ENCODE measurements around the gene RNF146. TPM values are rescaled to one million over a fixed set of nuclear protein-coding genes. Genes with fewer than 3 reads are reported as not detected.
A peak's percentile ranks its signal among the peaks of the same experiment; 100 is the strongest.

Gene RNF146
- total RNA-seq, 1 donor = 56.8 TPM

DNA sequence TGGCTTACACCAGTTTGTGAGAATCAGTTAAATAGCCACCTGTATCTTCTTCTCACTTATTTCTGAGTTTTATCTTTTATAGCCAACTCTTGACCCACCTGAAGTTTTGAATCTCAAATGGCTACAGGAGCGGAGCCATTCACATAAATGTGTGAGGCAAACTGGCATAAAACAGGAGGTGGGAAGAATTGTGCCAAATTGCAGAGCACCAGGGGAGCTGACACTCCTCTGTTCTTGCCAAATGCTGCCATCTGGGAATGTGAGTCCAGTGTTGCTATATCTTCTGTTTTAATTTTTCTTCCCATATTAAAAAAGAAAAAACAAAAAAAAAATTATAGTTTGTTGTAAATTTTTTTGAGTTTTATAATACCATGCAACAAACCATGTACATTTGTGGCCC, 17.0 kb upstream of the RNF146 start:
- Histone ChIP-seq H3K79me2 (ENCODE audit: insufficient read depth, low read length) (no peaks in the 10 kb centered on the region), H3K4me2 (ENCODE audit: insufficient read depth, low read length) (no peak overlapping the region), H2AFZ (ENCODE audit: low read length) (no peak overlapping the region), H3K4me1 (ENCODE audit: insufficient read depth, low read length) (no peaks in the 10 kb centered on the region), H3K9me3 (ENCODE audit: low read depth, low read length) (no peaks in the 10 kb centered on the region), H3K27ac (ENCODE audit: low read depth, low read length) (no peak overlapping the region), H4K20me1 (ENCODE audit: insufficient read depth, low read length) (no peaks in the 10 kb centered on the region), H3K27me3 (ENCODE audit: insufficient read depth, low read length) (no peaks in the 10 kb centered on the region), H3K4me3 (ENCODE audit: insufficient read depth, low read length) (no peak overlapping the region), H3K36me3 (ENCODE audit: insufficient read depth, low read length) (no peaks in the 10 kb centered on the region)
- no peak for DNase-seq (ENCODE audit: insufficient read length, low spot score, missing footprints)
- no peak for TF ChIP-seq CTCF (IDR thresholded peaks at IDR 0.05; ENCODE audit: extremely low read depth, low read depth, low read length)

DNA sequence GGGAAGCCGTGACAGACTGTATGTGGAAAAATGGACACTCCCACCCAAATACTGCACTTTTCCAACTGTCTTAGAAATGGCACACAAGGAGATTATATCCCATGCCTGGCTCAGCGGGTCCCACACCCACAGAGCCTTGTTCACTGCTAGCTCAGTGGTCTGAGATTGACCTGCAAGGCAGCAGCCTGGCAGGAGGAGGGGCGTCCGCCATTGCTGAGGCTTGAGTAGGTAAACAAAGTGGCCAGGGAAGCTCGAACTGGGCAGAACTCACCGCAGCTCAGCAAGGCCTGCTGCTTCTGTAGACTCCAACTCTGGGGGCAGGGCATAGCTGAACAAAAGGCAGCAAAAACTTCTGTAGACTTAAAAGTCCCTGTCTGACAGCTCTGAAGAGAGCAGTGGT, 11.4 kb upstream of the RNF146 start:
- Histone ChIP-seq H3K4me2 (ENCODE audit: insufficient read depth, low read length) (no peak overlapping the region), H3K9me3 (ENCODE audit: low read depth, low read length) (no peaks in the 10 kb centered on the region), H3K27ac (ENCODE audit: low read depth, low read length) (no peak overlapping the region), H3K27me3 (ENCODE audit: insufficient read depth, low read length) (no peaks in the 10 kb centered on the region), H3K4me3 (ENCODE audit: insufficient read depth, low read length) (no peak overlapping the region), H3K36me3 (ENCODE audit: insufficient read depth, low read length) (no peaks in the 10 kb centered on the region), H2AFZ (ENCODE audit: low read length) (no peak overlapping the region), H4K20me1 (ENCODE audit: insufficient read depth, low read length) (no peaks in the 10 kb centered on the region), H3K4me1 (ENCODE audit: insufficient read depth, low read length) (no peaks in the 10 kb centered on the region), H3K79me2 (ENCODE audit: insufficient read depth, low read length) (no peaks in the 10 kb centered on the region)
- no peak for DNase-seq (ENCODE audit: insufficient read length, low spot score, missing footprints)
- TF ChIP-seq CTCF (IDR thresholded peaks at IDR 0.05; ENCODE audit: extremely low read depth, low read depth, low read length) = no peak

GRCh38 chr6:127262896-127263295, 3.8 kb upstream of the RNF146 start:
- Histone ChIP-seq H4K20me1 (ENCODE audit: insufficient read depth, low read length) (peaks cover 5% of the 10 kb centered on the region), H3K27ac (ENCODE audit: low read depth, low read length) (no peak overlapping the region), H3K4me2 (ENCODE audit: insufficient read depth, low read length) (no peak overlapping the region), H3K36me3 (ENCODE audit: insufficient read depth, low read length) (no peaks in the 10 kb centered on the region), H2AFZ (ENCODE audit: low read length) (no peak overlapping the region), H3K4me3 (ENCODE audit: insufficient read depth, low read length) (no peak overlapping the region), H3K79me2 (ENCODE audit: insufficient read depth, low read length) (peaks cover 11% of the 10 kb centered on the region), H3K9me3 (ENCODE audit: low read depth, low read length) (no peaks in the 10 kb centered on the region), H3K4me1 (ENCODE audit: insufficient read depth, low read length) (no peaks in the 10 kb centered on the region), H3K27me3 (ENCODE audit: insufficient read depth, low read length) (peaks cover 3% of the 10 kb centered on the region)
- peak; percentile 3 for DNase-seq (ENCODE audit: insufficient read length, low spot score, missing footprints)
- TF ChIP-seq CTCF (IDR thresholded peaks at IDR 0.05; ENCODE audit: extremely low read depth, low read depth, low read length) = no peak

GRCh38 chr6:127263481-127263880, 3.2 kb upstream of the RNF146 start:
- no peak for DNase-seq (ENCODE audit: insufficient read length, low spot score, missing footprints)
- no peak overlapping the region for H2AFZ ChIP-seq (ENCODE audit: low read length)
- H3K27ac ChIP-seq (ENCODE audit: low read depth, low read length) = no peak overlapping the region
- H4K20me1 ChIP-seq (ENCODE audit: insufficient read depth, low read length) = peaks cover 9% of the 10 kb centered on the region
- H3K9me3 ChIP-seq (ENCODE audit: low read depth, low read length) = no peaks in the 10 kb centered on the region
- peaks cover 3% of the 10 kb centered on the region for H3K27me3 ChIP-seq (ENCODE audit: insufficient read depth, low read length)
- no peaks in the 10 kb centered on the region for H3K36me3 ChIP-seq (ENCODE audit: insufficient read depth, low read length)
- H3K4me3 ChIP-seq (ENCODE audit: insufficient read depth, low read length) = no peak overlapping the region
- no peak for TF ChIP-seq CTCF (IDR thresholded peaks at IDR 0.05; ENCODE audit: extremely low read depth, low read depth, low read length)
- H3K79me2 ChIP-seq (ENCODE audit: insufficient read depth, low read length) = peaks cover 17% of the 10 kb centered on the region
- H3K4me1 ChIP-seq (ENCODE audit: insufficient read depth, low read length) = no peaks in the 10 kb centered on the region
- H3K4me2 ChIP-seq (ENCODE audit: insufficient read depth, low read length) = no peak overlapping the region

Data from osteoblast (primary cell).